GM21825 (cell line): ENCODE results near the gene MASP1.

ENCODE experiments used
- ATAC-seq: cut with Tn5 transposase; IDR thresholded peaks from one replicate; pipeline ENCODE4 v1.9.1; 2021; ENCODE audit warnings: mild to moderate bottlenecking, moderate library complexity; ENCODE audit not compliant: unreplicated experiment

Gene MASP1

DNA sequence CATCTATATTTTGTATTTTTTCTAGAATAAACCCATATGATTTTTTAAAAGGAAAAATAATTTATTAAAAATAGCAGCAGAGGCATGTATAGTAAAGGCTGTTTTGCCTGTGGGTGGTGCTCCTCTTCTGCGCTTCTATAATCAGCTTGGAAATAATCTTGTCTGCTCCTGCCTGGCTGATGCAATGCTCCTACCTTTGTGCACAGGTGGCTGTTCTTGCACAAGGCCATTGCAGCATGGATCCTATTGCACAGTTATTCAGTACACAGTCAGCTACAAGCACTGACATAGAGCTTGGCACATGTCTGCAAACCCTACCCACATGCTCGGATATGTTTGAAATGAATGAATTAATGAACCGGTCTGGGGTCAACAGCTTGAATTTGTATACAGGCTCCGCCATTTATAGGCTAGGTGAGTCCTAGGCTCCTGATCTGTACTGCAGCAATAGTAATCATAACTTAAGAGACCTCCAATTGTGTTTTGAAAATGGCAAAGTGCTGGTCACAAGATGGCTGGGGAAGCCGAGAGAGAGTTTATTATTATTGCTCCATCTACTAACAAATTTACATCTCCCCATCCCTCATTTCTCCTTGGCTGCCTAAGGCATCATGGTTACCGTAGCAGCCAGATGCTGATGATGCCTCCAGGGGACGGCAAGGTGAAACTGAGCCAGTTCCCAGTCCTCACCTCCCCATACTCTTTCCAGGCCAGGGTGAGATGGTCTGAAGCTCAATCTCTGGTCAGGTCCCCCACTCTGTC, 94.8 kb downstream of the MASP1 start:
- ATAC-seq = no peak

DNA sequence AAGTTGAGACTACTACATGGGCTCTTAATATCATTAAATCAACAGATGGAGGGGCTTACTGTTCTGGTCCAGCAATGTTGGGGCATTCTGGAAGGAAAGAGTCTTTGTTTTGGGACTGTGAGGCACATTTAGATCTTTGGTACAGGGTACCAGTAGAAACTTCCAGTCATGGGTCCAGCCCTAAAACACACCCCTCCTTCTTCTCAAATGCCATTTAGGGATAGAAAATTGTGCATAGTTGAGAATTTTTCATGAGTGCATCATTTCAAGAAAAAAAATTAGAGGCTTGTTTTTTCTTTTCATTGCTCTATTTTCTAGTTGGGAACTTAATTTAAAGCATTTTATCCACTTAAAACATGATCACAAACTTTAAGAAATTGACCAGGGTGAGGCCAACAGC, 98.4 kb downstream of the MASP1 start:
- ATAC-seq = no peak

DNA sequence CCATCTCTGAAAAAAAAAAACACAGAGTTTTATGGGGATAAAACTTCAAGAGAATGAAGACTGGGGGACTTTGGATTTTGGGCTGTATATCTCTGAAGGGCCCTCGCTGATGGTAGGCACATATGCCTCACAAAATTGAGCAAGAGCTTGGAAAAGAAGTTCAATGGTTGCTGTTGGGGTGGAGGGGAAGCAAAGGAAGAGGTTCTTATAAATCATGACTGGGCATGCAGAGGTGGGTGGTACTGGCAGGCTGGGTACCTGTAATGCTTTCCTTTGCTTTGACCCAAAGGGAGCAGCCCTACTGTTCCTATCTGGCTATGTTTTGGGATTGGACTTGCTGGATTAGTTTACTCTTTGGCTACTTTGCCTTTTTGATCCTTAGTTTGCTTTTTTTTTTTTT, 100.3 kb downstream of the MASP1 start:
- no peak for ATAC-seq

DNA sequence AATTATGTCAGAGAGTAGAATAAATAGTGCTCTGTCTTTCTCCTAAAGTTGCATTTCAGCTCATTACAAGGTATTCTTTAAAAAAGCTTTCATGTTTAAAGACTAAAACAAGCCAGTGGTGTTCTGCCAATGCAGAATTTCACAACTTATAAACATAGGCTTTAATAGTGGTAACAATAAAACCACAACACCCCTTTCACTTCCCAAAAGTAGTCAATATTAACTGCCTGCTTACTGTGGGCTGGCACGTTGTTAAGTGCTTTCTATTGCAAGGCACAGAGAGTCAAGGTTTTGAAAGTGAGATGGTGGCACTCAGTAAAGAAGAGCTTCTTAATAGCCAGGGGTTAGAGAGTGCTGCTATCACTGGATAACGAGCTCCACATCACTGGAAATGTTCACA, 102.6 kb downstream of the MASP1 start:
- ATAC-seq = no peak

DNA sequence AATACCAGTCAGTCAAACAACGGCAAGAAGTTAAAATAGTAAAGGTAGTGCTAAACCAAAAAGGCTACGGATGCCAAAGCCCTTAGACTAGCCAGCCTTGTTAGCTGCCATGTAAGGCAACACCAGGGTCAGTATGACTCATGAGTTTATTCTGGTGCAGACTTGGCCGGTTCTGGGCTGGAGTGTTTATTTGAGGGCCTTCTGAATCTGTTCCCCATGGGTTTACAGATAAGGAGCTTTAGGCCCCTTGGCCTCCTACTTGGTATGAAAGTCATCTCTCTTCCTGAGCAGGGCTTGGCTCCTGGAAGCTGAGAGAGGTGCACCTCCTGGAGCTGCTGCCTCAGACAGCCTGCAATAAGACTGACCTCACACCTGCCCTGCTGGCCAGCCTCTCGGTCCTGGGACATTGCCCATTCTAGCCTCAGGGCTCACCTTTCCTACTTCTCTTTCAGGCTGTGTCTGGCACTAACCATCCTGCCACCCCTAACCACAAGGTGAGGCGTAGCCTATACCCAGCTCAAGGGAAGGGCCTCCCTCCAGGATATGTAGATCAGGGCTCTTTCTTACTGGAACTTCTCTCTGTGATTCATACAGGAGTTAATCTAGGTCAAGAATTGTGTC, 104.6 kb downstream of the MASP1 start:
- no peak for ATAC-seq

DNA sequence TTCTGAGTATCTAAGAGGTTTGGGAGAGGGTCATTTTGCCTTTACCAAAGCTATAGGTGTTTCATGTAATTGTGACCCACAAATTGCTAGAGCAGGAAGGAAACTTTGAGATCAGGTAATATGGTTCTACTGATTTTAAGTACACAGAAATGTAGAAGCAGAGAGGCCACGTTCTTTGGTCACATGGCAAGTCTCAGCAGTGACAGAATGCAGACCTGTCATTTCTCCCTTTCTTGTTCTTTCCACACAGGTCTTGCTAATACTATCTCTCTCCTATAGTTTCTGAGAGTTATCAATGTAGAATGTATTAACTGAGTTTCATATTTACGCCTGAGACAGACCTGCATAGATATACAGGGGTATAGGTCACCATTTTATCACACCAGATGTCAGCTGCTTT, 105.2 kb downstream of the MASP1 start:
- ATAC-seq = no peak

DNA sequence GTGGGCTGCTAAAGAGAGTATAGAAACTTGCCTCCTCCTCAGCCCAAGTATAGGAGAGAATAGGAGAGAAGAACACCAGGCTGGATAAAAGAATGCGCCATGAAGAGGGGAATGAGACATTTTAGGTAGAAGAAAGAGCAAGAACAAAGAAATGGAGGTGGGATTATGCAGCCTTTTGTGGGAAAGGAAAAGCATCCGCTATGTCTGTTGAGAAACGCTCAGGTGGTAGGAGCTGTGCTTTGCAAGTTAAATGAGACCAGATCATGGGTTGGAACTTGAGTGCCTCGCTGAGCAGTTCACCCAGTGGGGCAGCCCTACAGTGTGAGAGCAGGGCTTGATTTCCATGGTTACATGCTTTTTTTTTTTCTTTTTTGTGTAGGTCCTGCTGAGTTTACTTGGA, 105.8 kb downstream of the MASP1 start:
- no peak for ATAC-seq
